Placental epithelial cell (primary cell): Measurements from ENCODE around the gene SMIM21. TPM values are rescaled to one million over a fixed set of nuclear protein-coding genes. Genes with fewer than 3 reads are reported as not detected.

Experiments
- total RNA-seq: library from RNA; depleted of rRNA; stranded (reverse); fragments of >200 nt; gene quantifications from 2 replicates; pipeline ENCODE4 v1.2.3, GENCODE V29; 2012

Gene SMIM21
- not detected in 2 replicates for total RNA-seq

GRCh38 chr18:75427603-75428002, at the start of gene SMIM21:
Gene SMIM21, minus strand, starts transcription at chr18:75427703. Its CDS starts 140 bp downstream, at chr18:75427563.

Other genes starting within 250 kb of the SMIM21 start
- 14.5 and 25.5 TPM in 2 replicates for gene PTGR3, start 218.6 kb downstream of the SMIM21 start, total RNA-seq
- 11.8 and 14.4 TPM in 2 replicates for gene TSHZ1, start 216.9 kb downstream of the SMIM21 start, total RNA-seq